DMS53 treated with DMSO at 0.1 percent for 48 hours (cell line): ENCODE data around the gene PCGF2.

ENCODE experiments used
- DNase-seq: peaks from one replicate; lab custom pipeline; 2025; ENCODE audit not compliant: unreplicated experiment; lab: John Stamatoyannopoulos, UW

Gene PCGF2

GRCh38 chr17:38704606-38705522 lies 43.3 kb downstream of the PCGF2 start, which contains the start of gene MLLT6:
Gene MLLT6 (plus strand): TSS chr17:38705273. CDS start chr17:38705633, 360 bp downstream.
- peak; percentile 50 for DNase-seq

GRCh38 chr17:38703742-38704605 lies 44.2 kb downstream of the PCGF2 start:
- peak; percentile 94 for DNase-seq

GRCh38 chr17:38702916-38703741 lies 45.0 kb downstream of the PCGF2 start:
- no peak for DNase-seq

- DNase-seq = peak; percentile 75
These were observed 45.8 kb downstream of the PCGF2 start for GRCh38 chr17:38702166-38702915.

GRCh38 chr17:38701504-38702165 lies 46.5 kb downstream of the PCGF2 start:
- no peak for DNase-seq

- DNase-seq = no peak
These were observed 49.4 kb downstream of the PCGF2 start for GRCh38 chr17:38698760-38699159.

- no peak for DNase-seq
These were observed 50.9 kb downstream of the PCGF2 start for GRCh38 chr17:38697061-38697820.

GRCh38 chr17:38693700-38694329 lies 54.3 kb downstream of the PCGF2 start:
- DNase-seq = no peak

GRCh38 chr17:38691154-38691553 lies 57.0 kb downstream of the PCGF2 start:
- DNase-seq = no peak

GRCh38 chr17:38690386-38690785 lies 57.8 kb downstream of the PCGF2 start:
- DNase-seq = no peak

- DNase-seq = no peak
These were observed 60.9 kb downstream of the PCGF2 start for GRCh38 chr17:38687286-38687685.

GRCh38 chr17:38685491-38685890 lies 62.6 kb downstream of the PCGF2 start:
- DNase-seq = no peak
